HG03439 (cell line): ENCODE measurements around the gene BIRC2.
A peak's percentile ranks its signal among the peaks of the same experiment; 100 is the strongest.
"Not testable (repeated sequence)": the region's sequence is repeated elsewhere in the genome, so short reads cannot be mapped to it uniquely, and the experiment has no call there.

Experiments
- ATAC-seq: cut with Tn5 transposase; IDR thresholded peaks from one replicate; pipeline ENCODE4 v1.9.1; 2021; ENCODE audit warnings: mild to moderate bottlenecking, moderate library complexity; ENCODE audit not compliant: unreplicated experiment

BIRC2 gene

DNA sequence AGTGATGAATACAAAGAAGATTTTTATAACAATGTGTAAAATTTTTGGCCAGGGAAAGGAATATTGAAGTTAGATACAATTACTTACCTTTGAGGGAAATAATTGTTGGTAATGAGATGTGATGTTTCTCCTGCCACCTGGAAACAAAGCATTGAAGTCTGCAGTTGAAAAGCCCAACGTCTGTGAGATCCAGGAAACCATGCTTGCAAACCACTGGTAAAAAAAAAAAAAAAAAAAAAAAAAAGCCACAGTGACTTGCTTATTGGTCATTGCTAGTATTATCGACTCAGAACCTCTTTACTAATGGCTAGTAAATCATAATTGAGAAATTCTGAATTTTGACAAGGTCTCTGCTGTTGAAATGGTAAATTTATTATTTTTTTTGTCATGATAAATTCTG lies 24.5 kb upstream of the BIRC2 start:
- no peak for ATAC-seq

DNA sequence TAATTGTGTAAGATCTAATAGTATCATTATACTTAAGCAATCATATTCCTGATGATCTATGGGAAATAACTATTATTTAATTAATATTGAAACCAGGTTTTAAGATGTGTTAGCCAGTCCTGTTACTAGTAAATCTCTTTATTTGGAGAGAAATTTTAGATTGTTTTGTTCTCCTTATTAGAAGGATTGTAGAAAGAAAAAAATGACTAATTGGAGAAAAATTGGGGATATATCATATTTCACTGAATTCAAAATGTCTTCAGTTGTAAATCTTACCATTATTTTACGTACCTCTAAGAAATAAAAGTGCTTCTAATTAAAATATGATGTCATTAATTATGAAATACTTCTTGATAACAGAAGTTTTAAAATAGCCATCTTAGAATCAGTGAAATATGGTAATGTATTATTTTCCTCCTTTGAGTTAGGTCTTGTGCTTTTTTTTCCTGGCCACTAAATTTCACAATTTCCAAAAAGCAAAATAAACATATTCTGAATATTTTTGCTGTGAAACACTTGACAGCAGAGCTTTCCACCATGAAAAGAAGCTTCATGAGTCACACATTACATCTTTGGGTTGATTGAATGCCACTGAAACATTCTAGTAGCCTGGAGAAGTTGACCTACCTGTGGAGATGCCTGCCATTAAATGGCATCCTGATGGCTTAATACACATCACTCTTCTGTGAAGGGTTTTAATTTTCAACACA lies 23.3 kb upstream of the BIRC2 start:
- no peak for ATAC-seq

- no peak for ATAC-seq
These were observed 21.9 kb upstream of the BIRC2 start for GRCh38 chr11:102325088-102325487.

- no peak for ATAC-seq
These were observed 18.3 kb upstream of the BIRC2 start for GRCh38 chr11:102328748-102329147.

DNA sequence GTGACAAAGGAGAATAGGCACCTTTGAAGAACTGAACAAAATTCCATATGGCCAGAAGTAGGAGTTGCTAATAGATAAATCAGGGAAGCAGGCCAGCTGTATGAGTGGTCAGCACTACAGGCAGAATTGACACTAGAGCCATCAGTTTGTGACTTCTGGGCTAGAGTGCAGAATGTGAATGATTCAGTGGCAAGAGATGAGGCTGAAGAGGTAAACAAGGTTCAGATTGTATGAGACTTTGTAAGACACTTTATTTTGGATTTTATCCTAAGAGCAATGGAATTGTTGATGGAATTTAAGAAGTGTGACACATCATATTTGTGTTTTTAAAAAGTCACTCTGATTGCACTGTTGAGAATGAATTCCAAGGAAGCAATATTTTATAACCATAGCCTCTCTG lies 16.8 kb upstream of the BIRC2 start:
- ATAC-seq, result no peak

DNA sequence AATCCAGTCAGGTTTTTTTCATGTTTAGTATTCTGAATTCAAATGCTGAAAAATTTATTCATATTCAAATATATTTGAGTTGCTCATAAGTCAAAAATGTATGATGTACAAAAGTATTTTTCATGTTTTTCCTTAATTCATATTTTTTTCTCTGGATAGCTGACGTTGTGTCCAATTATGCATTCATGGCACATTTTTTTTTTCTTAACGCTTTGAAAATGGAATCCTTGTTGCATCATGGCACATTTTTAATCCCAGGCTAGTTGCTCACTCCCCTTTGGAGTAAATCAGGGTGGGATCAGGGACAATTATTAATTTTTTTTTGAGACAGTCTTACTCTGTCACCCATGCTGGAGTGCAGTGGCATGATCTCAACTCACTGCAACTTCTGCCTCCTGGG lies 15.7 kb upstream of the BIRC2 start:
- ATAC-seq, result no peak

GRCh38 chr11:102332611-102332994 lies 14.4 kb upstream of the BIRC2 start:
- no peak for ATAC-seq

DNA sequence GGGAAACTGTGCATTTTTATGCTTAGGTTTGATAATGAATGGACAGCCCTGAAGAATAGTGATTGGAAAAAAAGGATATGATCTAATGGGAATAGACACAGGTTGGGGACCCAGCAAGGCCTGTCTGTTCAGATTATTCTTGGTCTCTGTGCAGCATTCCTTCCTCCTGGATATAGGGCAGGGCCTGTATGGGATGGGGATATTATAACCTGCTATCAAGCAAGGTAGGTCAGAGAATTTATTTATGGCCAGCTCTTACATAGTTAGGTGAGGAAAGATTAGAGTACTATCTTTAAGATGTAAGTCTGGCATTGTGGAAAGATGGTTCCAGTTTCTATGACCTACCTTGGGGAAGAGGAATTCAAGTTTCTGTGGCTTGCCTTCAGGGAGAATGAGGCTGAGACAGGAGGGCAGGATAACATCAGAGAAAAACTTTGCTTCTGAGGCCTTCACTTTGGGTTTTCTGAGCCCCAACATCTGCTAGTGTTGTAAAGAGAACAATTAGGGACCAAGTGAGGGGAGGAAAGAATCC lies 8.5 kb upstream of the BIRC2 start:
- no peak for ATAC-seq

GRCh38 chr11:102341311-102341710 lies 5.7 kb upstream of the BIRC2 start:
- not testable (repeated sequence) for ATAC-seq

DNA sequence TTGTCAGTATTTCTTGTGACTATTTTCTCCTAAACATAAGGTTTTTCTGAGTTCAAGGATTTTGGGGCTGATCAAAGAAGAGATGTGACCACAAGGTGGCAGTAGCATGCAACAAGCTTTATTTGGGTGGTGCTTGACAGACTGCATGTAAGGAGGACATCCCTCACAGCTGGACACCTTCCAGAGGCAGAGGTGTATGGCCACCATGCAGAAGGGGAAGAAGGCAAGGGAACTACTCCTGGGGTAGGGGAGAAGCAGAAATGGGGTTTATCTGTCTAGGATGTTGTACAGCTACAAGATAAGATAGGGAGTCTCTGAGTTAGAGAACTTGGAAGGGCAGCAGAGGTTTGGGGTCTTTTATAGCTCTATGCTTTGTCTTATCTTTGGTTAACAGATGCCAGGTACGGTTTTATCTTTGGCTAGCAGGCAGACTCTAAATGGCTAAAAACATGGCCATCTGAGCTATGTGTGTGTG lies 5.1 kb upstream of the BIRC2 start:
- ATAC-seq, result peak; percentile 51

DNA sequence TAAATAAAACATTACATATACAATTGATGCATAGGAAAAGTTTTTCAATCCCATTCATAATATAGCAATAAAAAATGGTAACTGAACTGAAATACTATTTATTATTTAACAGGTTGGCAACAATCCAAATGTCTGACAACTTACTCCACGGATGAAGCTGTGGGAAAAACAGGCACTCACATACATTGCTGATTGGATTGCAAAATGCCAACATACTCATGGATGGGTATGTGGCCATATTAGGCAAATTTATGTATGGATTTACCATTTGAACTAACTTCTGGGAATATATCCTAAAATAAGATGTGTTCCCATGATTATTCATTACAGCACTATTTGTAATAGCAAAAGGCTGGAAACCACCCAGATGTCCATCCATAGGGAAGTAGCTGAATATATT lies 3.2 kb upstream of the BIRC2 start:
- ATAC-seq, result no peak

DNA sequence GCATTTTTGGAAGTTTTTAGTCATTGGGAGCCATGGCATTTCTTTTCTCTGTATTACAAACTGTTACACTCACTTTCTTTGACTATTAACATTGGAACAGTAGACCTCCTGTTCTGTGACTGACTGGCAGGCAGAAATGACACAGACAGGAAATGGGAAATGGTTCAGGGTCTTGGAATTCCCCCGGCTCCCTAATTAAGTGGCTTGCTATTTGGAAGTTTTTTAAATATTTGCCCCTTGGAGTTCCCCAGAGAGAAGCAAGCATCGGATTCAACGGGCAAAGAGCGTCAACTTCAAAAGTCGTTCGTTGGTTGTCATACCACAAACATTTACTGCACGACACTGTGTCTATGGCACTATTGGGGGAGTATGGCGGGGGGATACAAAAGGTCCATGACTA lies 1.1 kb upstream of the BIRC2 start:
- ATAC-seq, result no peak

DNA sequence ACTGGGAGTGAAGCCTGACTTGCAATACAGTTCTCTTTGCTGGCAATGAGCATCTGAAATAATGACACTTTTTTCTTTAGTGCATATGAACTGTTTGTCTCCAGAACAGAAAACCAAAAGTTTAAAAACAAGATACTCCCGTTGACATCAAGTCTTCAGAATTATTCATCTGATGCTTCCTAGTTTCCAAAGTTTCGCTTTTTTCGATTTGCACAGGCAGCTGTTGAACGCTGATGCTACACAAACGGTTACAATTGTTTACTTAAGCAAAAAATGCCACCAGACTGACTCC lies 612 bp upstream of the BIRC2 start:
- no peak for ATAC-seq

DNA sequence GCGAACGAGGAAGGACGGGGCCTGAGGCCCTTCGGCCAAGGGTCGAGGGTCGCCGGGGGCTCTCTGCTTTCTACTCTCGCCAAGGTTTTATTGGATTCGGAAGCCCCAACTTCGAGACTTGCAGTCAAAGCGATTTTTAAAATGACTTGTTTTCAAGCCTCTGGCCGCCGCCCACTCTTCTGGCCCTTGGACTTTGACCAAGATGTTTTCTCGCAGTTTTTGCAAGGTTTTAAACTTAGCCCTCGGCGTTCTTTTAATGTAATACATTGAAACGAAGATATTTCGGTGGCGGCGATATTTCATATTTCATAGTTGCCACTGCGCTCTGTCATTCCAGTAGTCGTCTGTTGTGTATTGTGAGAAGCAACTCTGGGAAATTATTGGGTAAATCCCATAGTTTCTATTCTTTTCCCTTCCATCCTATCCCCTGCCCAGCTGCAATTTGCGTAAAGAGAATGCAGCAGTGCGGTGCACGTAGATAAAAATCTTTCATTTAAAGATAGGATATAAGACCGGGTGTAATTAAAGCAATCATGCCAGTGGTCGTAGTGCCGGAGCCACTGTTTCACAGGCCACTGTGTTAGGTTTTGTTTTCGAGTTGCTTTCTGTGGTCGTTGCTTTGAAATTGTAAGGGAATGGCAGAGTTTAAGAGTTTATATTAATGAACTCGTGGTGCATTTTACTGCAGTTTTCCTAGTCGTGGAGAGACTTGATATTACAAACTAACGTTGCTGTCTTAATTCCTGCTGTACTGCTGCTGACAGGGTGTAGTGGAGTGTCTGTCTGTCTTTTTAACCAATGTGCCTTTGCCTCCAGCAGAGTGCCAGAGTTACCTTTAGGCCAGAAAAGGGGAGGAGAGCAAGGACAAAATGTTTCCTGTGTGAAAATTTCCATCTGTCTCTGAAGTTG lies 702 bp downstream of the BIRC2 start:
- peak; percentile 23 for ATAC-seq

- ATAC-seq, result no peak
These were observed 10.1 kb downstream of the BIRC2 start for GRCh38 chr11:102357116-102357515.

DNA sequence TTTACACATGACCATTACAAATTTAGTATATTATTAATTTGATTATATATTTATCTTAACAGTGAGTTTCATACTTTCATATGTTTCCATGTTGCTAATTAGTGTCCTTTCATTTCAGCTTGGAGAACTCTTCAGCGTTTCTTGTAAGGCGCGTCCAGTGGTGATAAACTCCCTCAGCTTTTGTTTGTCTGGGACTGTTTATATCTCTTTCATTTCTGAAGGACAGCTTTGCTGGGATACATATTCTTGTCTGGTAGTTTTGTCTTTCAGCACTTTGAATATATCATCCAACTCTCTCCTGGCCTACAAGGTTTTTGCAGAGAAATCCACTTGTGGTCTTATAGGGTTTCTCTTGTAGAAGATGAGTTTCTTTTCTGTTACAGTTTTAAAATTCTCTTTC lies 12.4 kb downstream of the BIRC2 start:
- ATAC-seq, result no peak

- ATAC-seq, result no peak
These were observed 13.7 kb downstream of the BIRC2 start for GRCh38 chr11:102360681-102361080.

DNA sequence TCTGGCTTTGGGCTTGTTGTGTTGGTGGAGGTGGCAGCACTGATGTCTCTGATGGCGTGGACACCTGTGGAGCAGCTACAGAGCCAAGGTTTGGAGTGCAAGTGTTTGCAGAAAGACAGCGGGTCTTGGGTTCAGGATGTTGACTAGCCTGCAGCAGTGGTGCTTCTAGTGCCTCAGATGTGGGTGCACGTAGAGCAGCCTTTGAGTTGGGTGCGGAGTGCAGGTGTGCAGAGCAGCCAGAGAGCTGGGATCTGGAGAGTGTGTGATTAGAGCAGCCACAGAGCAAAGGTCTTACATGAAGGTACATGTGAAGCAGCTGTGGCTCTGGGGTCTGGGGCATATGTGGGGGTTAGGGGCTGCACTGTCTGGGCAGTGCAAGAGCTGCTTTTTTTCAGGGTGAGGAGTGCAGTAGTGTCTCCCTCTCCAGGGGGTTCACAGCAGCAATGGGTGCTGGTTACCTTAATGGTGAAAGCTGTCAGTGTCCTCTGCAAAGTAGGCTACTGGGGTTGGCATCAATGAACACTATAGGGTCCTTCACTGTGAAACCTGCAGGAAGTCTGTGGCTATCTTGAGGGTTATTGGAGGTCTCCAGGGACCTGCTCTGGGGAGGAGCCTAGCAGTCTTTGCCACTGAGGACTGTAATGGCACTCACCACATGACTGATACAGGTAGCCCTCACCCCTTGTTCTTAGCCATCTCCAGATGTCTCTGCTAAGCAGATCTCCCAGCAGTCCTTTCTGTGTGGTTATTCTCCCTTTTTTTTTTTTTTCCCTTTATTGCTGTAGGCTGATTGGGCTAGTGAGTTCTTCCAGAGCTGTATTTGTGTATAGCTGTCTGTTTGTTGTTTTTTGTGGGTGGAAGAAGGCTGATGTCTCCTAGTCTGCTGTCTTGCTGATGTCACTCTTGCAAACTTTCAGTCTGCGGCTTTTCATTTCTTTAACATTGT lies 14.3 kb downstream of the BIRC2 start:
- no peak for ATAC-seq

GRCh38 chr11:102364991-102365390 lies 18.0 kb downstream of the BIRC2 start:
- ATAC-seq, result no peak

DNA sequence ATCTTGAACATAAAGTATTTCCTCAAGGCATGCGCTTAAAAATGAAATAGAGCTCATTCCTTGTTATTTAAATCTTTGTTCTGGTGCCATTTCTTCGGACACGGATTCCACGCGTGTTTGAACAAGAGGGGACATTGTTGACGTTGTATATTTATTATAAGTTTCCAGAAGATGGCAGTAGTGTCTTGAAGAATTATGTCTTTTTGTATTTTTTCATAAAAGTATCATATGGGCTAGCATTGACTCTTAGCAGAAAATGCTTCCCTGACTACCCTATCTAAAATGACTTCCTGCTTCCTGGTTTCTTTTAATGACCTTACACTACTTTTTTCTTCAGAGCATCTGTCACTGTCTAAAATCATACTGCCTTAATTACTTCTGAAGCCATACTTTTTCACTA lies 20.4 kb downstream of the BIRC2 start:
- no peak for ATAC-seq

DNA sequence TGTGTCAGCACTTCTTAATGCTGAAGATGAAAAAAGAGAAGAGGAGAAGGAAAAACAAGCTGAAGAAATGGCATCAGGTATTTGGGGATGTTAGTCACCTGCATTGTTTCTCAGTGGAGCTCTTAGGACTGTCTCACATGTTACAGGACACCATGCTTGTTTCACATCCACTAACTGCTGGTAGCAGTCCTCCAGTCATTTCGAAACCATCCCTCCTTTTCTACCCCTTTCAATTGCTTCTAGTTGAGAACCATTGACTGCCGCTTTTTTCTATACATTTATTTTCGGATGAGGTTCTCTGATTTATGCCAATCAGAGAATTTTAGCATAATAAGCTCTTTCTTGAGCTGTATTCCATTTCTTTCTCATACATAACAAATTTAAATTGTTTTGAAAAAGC lies 21.5 kb downstream of the BIRC2 start:
- ATAC-seq, result peak; percentile 100
